DMS153 treated with DMSO at 0.1 percent for 48 hours (cell line): ENCODE measurements around the gene ATP6V0D1.
"Not testable (repeated sequence)": the region's sequence is repeated elsewhere in the genome, so short reads cannot be mapped to it uniquely, and the experiment has no call there.

Experiments used
- DNase-seq: peaks from one replicate; lab custom pipeline; 2025; ENCODE audit not compliant: unreplicated experiment; lab: John Stamatoyannopoulos, UW

ATP6V0D1 gene

DNA sequence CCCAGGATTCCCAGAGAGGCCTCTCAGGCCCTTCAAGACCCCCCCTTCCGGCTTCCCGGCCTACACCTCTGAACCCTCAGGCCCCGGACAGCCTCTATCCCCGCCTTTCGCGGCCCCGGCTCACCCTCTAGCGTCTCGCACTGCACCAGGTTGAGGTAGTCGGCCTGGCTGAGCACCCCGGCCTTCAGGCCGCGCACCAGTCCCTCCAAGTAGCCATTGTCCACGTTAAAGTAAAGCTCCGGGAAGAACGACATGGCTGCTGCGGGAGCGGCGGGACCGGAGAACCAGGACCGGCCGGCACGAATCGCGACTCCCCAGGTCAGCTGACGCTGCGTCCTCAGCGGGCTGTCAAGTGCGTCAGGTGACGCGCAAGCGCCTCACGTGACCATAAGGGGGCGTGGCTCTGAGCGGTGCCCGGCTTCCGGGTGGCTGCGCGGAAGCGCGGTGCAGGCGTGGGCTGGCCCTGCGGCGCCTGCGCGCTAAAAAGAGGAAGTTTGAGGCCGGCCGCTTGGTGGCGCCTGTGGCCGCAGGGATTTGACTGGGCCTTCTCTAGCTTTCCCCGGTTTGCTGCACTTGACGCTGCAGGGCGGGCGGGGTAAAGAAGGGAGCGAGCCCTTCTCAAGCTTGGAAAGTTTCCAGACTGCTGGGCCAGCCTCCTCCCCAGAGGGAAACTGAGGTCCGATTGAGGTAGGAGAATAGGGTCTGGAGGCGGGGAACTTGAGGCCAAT lies at the start of gene ATP6V0D1:
Gene ATP6V0D1 (minus strand): TSS at position 325 of the 728 bp plus-strand sequence. CDS start 71 bp downstream, at position 254.
- DNase-seq, result peak; percentile 96

- no peak for DNase-seq
Measured at GRCh38 chr16:67530013-67530939, 49.3 kb upstream of the ATP6V0D1 start.

- no peak for DNase-seq
Measured at GRCh38 chr16:67529582-67530012, 48.6 kb upstream of the ATP6V0D1 start.

DNA sequence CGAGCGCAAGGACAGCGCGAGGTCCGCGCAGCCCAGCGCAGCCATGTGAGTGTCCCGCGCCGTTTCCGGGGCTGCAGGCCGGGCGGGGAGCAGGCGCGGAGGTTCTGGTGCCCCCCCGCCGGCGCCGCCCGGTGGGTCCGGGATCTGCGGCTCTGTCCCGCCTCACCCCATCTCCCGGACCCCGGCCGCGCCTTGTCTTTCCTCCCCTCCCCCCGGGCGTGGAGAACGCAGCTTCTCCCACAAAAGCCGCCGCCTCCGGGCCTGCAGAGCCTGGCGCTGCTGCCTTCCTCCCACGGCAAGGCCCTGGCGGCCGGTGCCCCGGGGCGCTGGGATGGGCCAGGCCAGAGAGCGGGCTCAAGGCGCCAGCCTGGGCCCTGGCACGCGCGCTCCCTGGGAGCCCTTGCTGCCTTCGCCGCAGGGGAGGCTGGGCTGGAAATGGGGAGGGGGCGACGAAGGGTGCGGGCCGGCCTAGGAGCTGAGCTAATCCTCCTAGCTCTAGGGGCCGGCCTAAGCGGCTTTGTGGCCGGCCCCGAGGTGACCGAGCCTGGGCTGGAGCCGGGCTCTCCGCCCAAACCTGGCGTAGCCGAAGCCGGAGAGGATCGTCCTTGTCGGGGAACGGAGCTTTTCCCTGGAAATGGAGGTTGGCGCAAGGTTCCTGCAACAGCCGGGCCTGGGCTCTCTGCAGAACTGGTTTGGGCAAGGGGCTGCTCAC lies 48.1 kb upstream of the ATP6V0D1 start:
- DNase-seq, result no peak

- DNase-seq, result no peak
Measured at GRCh38 chr16:67528222-67528869, 47.4 kb upstream of the ATP6V0D1 start, which contains the start of gene RIPOR1. Gene RIPOR1 (plus strand): TSS chr16:67528829. CDS start chr16:67538447, 9,618 bp downstream.

GRCh38 chr16:67526149-67526791 lies 45.3 kb upstream of the ATP6V0D1 start:
- no peak for DNase-seq

- DNase-seq, result no peak
Measured at GRCh38 chr16:67525176-67525860, 44.4 kb upstream of the ATP6V0D1 start.

- peak; percentile 96 for DNase-seq
Measured at GRCh38 chr16:67521095-67521804, 40.3 kb upstream of the ATP6V0D1 start.

GRCh38 chr16:67519242-67519641 lies 38.3 kb upstream of the ATP6V0D1 start:
- no peak for DNase-seq

GRCh38 chr16:67518676-67519075 lies 37.7 kb upstream of the ATP6V0D1 start:
- no peak for DNase-seq

GRCh38 chr16:67517661-67518423 lies 36.9 kb upstream of the ATP6V0D1 start:
- DNase-seq, result no peak

DNA sequence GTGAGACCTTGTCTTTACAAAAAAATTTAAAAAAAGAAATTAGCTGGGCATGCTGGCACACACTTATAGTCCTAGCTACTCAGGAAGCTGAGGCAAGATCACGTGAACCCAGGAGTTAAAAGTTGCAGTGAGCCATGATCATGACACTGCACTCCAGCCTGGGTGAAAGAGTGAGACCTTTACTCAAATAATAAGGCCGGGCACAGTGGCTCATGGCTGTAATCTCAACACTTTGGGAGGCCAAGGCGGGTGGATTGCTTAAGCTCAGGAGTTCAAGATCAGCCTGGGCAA lies 36.1 kb upstream of the ATP6V0D1 start:
- DNase-seq, result no peak

DNA sequence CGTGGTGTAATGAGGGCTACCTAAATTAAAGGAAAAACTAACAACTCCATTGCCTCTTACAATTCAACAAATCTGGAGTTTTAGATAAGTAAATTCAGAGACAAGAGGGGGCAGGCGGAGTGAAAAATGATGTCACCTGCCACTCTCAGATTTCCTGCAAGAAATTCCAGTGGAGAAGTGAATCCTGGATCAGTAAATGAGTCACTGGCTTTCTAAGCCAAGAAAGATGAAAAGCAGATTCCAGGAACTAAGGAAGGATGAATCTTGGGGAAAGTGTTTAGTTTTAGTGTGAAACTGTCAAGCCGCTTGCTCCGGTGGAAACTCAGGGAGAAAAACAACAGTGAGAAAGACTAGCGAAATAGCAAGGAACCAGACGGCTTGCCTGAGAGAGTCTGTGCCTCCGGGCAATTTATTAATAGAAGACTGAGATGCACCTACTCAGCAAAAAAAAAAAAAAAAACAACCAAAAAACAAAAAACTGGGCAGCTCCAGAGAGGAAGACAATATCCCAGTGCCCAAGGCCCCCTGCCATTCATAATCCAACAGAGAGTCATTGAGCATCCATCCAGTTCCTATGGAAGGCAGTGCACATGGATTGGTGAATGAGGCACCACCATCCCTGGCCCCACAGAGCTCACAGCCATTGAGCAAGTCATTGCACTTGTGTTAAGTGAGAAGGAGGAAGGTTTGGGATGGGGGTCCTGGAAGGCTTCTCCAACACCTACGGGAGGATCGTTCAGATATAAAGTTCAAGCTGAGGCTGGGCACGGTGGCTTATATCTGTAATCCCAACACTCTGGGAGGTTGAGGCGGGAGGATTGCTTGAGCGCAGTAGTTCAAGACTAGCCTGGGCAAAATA lies 35.6 kb upstream of the ATP6V0D1 start:
- no peak for DNase-seq

DNA sequence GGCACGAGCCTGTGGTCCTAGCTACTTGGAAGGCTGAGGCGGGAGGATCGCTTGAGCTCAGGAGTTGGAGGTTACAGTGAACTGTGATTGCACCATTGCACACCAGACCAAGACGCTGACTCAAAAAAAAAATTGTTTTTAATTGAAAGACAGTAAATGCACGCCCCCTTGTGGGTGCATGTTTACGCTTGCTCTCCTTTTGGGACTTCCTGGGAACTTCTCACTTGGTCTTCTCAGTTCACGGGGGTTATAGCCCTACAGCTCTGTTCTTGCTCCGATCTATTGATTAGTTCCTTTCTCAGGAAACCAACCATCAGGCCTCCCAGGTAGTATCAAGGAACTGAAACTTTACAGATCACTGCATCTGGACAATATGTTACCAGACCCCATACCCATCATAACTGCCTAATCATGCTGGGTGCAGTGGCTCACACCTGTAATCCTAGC lies 33.4 kb upstream of the ATP6V0D1 start:
- peak; percentile 69 for DNase-seq

DNA sequence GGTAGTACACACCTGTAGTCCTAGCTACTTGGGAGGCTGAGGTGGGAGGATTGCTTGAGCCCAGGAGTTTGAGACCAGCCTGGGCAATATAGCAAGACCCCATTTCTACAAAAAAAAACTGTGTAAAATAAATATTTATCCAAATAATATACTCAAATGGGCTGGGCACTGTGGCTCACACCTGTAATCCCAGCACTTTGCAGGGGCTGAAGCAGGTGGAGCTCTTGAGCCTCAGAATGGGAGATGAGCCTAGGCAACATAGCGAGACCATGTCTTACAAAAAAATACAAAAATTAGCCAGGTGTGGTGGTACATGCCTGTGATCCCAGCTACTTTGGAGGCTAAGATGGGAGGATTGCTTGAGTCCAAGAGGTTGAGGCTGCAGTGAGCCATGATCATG lies 32.9 kb upstream of the ATP6V0D1 start:
- DNase-seq, result not testable (repeated sequence)

- no peak for DNase-seq
Measured at GRCh38 chr16:67509016-67509415, 28.1 kb upstream of the ATP6V0D1 start.

DNA sequence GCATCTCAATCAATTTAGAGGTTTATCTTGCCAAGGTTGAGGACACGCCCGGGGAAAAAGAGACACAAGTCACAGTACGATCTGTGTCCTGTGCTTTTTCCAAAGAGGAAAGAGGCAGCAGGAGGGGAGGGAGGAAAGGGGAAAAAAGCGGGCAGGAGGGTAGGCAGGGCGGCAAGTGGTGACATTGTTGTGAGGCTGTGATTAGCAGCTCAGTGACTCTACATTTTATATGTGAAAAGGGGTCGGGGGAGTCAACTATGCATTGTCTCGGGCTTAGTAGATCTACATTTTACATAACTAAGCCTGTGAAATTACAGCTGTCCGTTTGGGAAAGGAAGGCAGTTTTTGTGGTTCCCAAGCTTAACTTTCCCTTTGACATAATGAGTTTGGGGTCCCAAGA lies 25.5 kb upstream of the ATP6V0D1 start:
- no peak for DNase-seq
